GM15510 (cell line): ENCODE results near the gene ERP44.

Source experiments
- POLR2A ChIP-seq: IDR thresholded peaks from 3 replicates; pipeline ENCODE4 v1.6.1; 2011; ENCODE audit warnings: borderline replicate concordance; ENCODE audit not compliant: insufficient read length; ENCODE audit errors: extremely low read depth

ERP44 gene

GRCh38 chr9:100098887-100099721 lies at the start of gene ERP44, which contains the start of gene INVS:
ERP44 (minus strand) TSS chr9:100099000; CDS start chr9:100098840, 160 bp downstream.
INVS (plus strand) TSS chr9:100099243; CDS start chr9:100104522, 5,279 bp downstream.
- TF ChIP-seq POLR2A = peak; percentile 83

GRCh38 chr9:100134731-100135130 lies 35.9 kb upstream of the ERP44 start:
- no peak for TF ChIP-seq POLR2A

GRCh38 chr9:100131875-100132430 lies 33.2 kb upstream of the ERP44 start:
- no peak for TF ChIP-seq POLR2A

GRCh38 chr9:100131216-100131615 lies 32.4 kb upstream of the ERP44 start:
- no peak for TF ChIP-seq POLR2A

GRCh38 chr9:100129772-100130171 lies 31.0 kb upstream of the ERP44 start:
- TF ChIP-seq POLR2A = no peak

- TF ChIP-seq POLR2A = no peak
Observed at GRCh38 chr9:100126423-100126822, 27.6 kb upstream of the ERP44 start.

GRCh38 chr9:100125910-100126309 lies 27.1 kb upstream of the ERP44 start:
- no peak for TF ChIP-seq POLR2A

GRCh38 chr9:100125236-100125635 lies 26.4 kb upstream of the ERP44 start:
- TF ChIP-seq POLR2A = no peak

GRCh38 chr9:100120286-100120685 lies 21.5 kb upstream of the ERP44 start:
- TF ChIP-seq POLR2A = no peak

- TF ChIP-seq POLR2A = no peak
Observed at GRCh38 chr9:100117316-100117715, 18.5 kb upstream of the ERP44 start.

GRCh38 chr9:100112677-100113336 lies 14.0 kb upstream of the ERP44 start:
- no peak for TF ChIP-seq POLR2A

GRCh38 chr9:100111235-100111634 lies 12.4 kb upstream of the ERP44 start:
- no peak for TF ChIP-seq POLR2A

GRCh38 chr9:100108559-100108958 lies 9.8 kb upstream of the ERP44 start:
- TF ChIP-seq POLR2A = no peak

GRCh38 chr9:100106616-100107015 lies 7.8 kb upstream of the ERP44 start:
- TF ChIP-seq POLR2A = no peak

GRCh38 chr9:100105861-100106260 lies 7.1 kb upstream of the ERP44 start:
- TF ChIP-seq POLR2A = no peak
